MCF 10A (cell line): ENCODE results near the gene CYB5A. TPM values are rescaled to one million over a fixed set of nuclear protein-coding genes. Genes with fewer than 3 reads are reported as not detected.
"Not testable (repeated sequence)": the region's sequence is repeated elsewhere in the genome, so short reads cannot be mapped to it uniquely, and the experiment has no call there.

ENCODE experiments used
- BruUV-seq: library from RNA; stranded (reverse); fragments of 400-500 nt; replicated peaks from 2 replicates; lab custom pipeline; 2021; lab: Mats Ljungman, UMichigan
- CTCF ChIA-PET: fragments of 300-600 bp; sonication (Branson Sonifier 250); formaldehyde crosslinking; extraction: SDS; loops from one replicate; lab custom pipeline; 2021; ENCODE audit warnings: antibody characterized with exemption, inconsistent platforms; lab: Yijun Ruan, JAX
- POLR2A ChIA-PET: fragments of 300-600, 350-650 bp; sonication (Branson Sonifier 250); formaldehyde crosslinking; extraction: SDS; loops from one replicate; lab custom pipeline; 2020; ENCODE audit warnings: antibody characterized with exemption, inconsistent platforms; lab: Yijun Ruan, JAX
- DNase-seq: peaks from one replicate; pipeline ENCODE4 v3.0.0-alpha.2; 2018; ENCODE audit not compliant: unreplicated experiment
- H3K27ac Mint-ChIP-seq: one replicate; pipeline ENCODE4 v1.8.0; 2022; ENCODE audit warnings: mild to moderate bottlenecking, low read depth, mixed read lengths; ENCODE audit not compliant: unreplicated experiment
- H3K27me3 Mint-ChIP-seq: one replicate; pipeline ENCODE4 v1.8.0; 2022; ENCODE audit warnings: mixed read lengths; ENCODE audit not compliant: insufficient read depth, unreplicated experiment
- H3K36me3 Mint-ChIP-seq: one replicate; pipeline ENCODE4 v1.8.0; 2022; ENCODE audit warnings: mild to moderate bottlenecking, moderate library complexity, mixed read lengths; ENCODE audit not compliant: insufficient read depth, unreplicated experiment
- H3K4me1 Mint-ChIP-seq: one replicate; pipeline ENCODE4 v1.8.0; 2022; ENCODE audit warnings: mixed read lengths; ENCODE audit not compliant: insufficient read depth, unreplicated experiment
- H3K4me3 Mint-ChIP-seq: one replicate; pipeline ENCODE4 v1.8.0; 2022; ENCODE audit warnings: mild to moderate bottlenecking, moderate library complexity, mixed read lengths; ENCODE audit not compliant: unreplicated experiment
- H3K9me3 Mint-ChIP-seq: one replicate; pipeline ENCODE4 v1.8.0; 2022; ENCODE audit warnings: mixed read lengths; ENCODE audit not compliant: unreplicated experiment
- CTCF ChIP-seq: fragments of 200-600 bp; IDR thresholded peaks from one replicate; pipeline ENCODE4 v1.8.0; 2022; ENCODE audit warnings: antibody characterized with exemption, mild to moderate bottlenecking; ENCODE audit not compliant: unreplicated experiment
- intact Hi-C: fragments of 100-400 bp; cut with micrococcal nuclease; formaldehyde crosslinking; loops from 2 replicates; pipeline ENCODE4 v1.14.1; 2022
- total RNA-seq: library from RNA; stranded (reverse); gene quantifications from 2 replicates; pipeline ENCODE4 v1.2.3, GENCODE V29; 2022

CYB5A gene
- total RNA-seq, 1 experiment from 2014 or later: 27.5 TPM

GRCh38 chr18:74299746-74300145 lies 8.0 kb upstream of the CYB5A start:
- intact Hi-C loops: no loop called here
- no peak for TF ChIP-seq CTCF
- Mint-ChIP-seq H3K27ac (no peak overlapping the region), H3K4me3 (no peak overlapping the region), H3K36me3 (no peaks in the 10 kb centered on the region), H3K9me3 (no peaks in the 10 kb centered on the region), H3K27me3 (no peaks in the 10 kb centered on the region), H3K4me1 (no peaks in the 10 kb centered on the region)
- BruUV-seq: no TSS peak
- POLR2A ChIA-PET: interaction anchor here (0.7 kb wide), 1 partner anchor 38 kb away, joined by 3 read pairs; no protein-coding TSS in a partner anchor
- CTCF ChIA-PET: interaction anchor here (1.7 kb wide), 1 partner anchor 11 kb away, joined by 12 read pairs; no protein-coding TSS in a partner anchor
- no peak for DNase-seq

- DNase-seq: no peak
- BruUV-seq: no TSS peak
- no peaks in the 10 kb centered on the region for H3K36me3 Mint-ChIP-seq
- no peaks in the 10 kb centered on the region for H3K9me3 Mint-ChIP-seq
- H3K4me3 Mint-ChIP-seq: no peak overlapping the region
- CTCF ChIA-PET: no interaction called here
- intact Hi-C loops: no loop called here
- no peaks in the 10 kb centered on the region for H3K4me1 Mint-ChIP-seq
- H3K27ac Mint-ChIP-seq: no peak overlapping the region
- TF ChIP-seq CTCF: no peak
- POLR2A ChIA-PET: interaction anchor here (0.7 kb wide), 1 partner anchor 38 kb away, joined by 3 read pairs; no protein-coding TSS in a partner anchor
- H3K27me3 Mint-ChIP-seq: no peaks in the 10 kb centered on the region
Observed at GRCh38 chr18:74299162-74299561, 7.4 kb upstream of the CYB5A start.

GRCh38 chr18:74294526-74294925 lies 2.8 kb upstream of the CYB5A start:
- BruUV-seq: no TSS peak
- ChIA-PET POLR2A (no interaction called here), CTCF (no interaction called here)
- TF ChIP-seq CTCF: no peak
- intact Hi-C loops: loop anchor here (5.0 kb wide), 1 partner anchor 203 kb away; the partner anchor contains the start of gene CNDP2
- H3K27ac Mint-ChIP-seq: no peak overlapping the region
- H3K4me1 Mint-ChIP-seq: peaks cover 4% of the 10 kb centered on the region
- H3K9me3 Mint-ChIP-seq: no peaks in the 10 kb centered on the region
- H3K36me3 Mint-ChIP-seq: no peaks in the 10 kb centered on the region
- no peaks in the 10 kb centered on the region for H3K27me3 Mint-ChIP-seq
- no peak for DNase-seq
- no peak overlapping the region for H3K4me3 Mint-ChIP-seq

GRCh38 chr18:74292982-74293381 lies 1.2 kb upstream of the CYB5A start:
- ChIA-PET CTCF (interaction anchor here (0.8 kb wide), 1 partner anchor 27 kb away, joined by 3 read pairs; no protein-coding TSS in a partner anchor), POLR2A (interaction anchor here (0.8 kb wide), 1 partner anchor 21 kb away, joined by 3 read pairs; no protein-coding TSS in a partner anchor)
- H3K4me1 Mint-ChIP-seq, H3K9me3 Mint-ChIP-seq, DNase-seq, H3K27me3 Mint-ChIP-seq, H3K36me3 Mint-ChIP-seq, BruUV-seq, H3K27ac Mint-ChIP-seq, H3K4me3 Mint-ChIP-seq: not testable (repeated sequence)
- intact Hi-C loops: loop anchor here (1.0 to 5.0 kb wide), 2 partner anchors 97 to 204 kb away; partner anchors contain the start of gene CNDP2
